PC-3 (cell line): ENCODE measurements around the gene FSD1.
A peak's percentile ranks its signal among the peaks of the same experiment; 100 is the strongest.

Experiments used
- EZH2 ChIP-seq: fragments of 300-600 bp; sonication (generic); IDR thresholded peaks from one replicate; pipeline ENCODE4 v1.6.1; 2017; ENCODE audit warnings: antibody characterized with exemption, mild to moderate bottlenecking, low read length; ENCODE audit not compliant: unreplicated experiment
- TF ChIP-seq, protein P1 (sequence below): fragments of 300-600 bp; sonication (generic); conservative IDR thresholded peaks from 2 replicates; pipeline ENCODE4 v1.5.1; 2017; ENCODE audit warnings: antibody characterized with exemption, low read depth, mild to moderate bottlenecking, low read length

DNA sequence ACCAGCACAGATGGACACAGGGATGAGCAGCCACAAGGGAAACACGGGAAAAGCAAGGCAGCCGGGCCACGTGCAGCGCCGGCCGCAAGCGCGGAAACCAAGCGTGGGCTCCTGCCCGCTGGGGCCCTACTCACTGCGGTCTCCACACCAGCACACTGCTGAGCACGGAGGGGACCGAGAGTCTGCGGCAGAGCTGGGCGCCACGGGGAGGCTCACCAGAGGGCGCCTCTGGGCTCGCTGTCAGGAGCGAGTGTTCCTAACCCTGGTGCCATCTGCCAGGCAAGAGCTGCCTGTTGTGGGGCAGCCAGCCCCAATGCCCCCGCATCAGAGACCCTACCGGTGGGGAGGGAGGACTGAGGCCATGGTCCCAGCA lies 65.5 kb downstream of the FSD1 start:
- TF ChIP-seq, protein P1, sequence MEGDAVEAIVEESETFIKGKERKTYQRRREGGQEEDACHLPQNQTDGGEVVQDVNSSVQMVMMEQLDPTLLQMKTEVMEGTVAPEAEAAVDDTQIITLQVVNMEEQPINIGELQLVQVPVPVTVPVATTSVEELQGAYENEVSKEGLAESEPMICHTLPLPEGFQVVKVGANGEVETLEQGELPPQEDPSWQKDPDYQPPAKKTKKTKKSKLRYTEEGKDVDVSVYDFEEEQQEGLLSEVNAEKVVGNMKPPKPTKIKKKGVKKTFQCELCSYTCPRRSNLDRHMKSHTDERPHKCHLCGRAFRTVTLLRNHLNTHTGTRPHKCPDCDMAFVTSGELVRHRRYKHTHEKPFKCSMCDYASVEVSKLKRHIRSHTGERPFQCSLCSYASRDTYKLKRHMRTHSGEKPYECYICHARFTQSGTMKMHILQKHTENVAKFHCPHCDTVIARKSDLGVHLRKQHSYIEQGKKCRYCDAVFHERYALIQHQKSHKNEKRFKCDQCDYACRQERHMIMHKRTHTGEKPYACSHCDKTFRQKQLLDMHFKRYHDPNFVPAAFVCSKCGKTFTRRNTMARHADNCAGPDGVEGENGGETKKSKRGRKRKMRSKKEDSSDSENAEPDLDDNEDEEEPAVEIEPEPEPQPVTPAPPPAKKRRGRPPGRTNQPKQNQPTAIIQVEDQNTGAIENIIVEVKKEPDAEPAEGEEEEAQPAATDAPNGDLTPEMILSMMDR: peak; percentile 34; the same call in 1 of the 2 replicates
- TF ChIP-seq EZH2: no peak
